HT-29 (cell line): ENCODE results near the gene IRF4. TPM values are rescaled to one million over a fixed set of nuclear protein-coding genes. Genes with fewer than 3 reads are reported as not detected.

Source experiments
- DNase-seq: peaks from one replicate; pipeline ENCODE4 v3.0.0-alpha.2; 2015; ENCODE audit warnings: low spot score
- total RNA-seq: library from RNA; depleted of rRNA; stranded (reverse); fragments of >200 nt; shearing (Covaris generic); gene quantifications from 2 replicates; pipeline ENCODE4 v1.2.3, GENCODE V29; 2014

IRF4 gene
- total RNA-seq, 1 experiment from 2014 or later = not detected

DNA sequence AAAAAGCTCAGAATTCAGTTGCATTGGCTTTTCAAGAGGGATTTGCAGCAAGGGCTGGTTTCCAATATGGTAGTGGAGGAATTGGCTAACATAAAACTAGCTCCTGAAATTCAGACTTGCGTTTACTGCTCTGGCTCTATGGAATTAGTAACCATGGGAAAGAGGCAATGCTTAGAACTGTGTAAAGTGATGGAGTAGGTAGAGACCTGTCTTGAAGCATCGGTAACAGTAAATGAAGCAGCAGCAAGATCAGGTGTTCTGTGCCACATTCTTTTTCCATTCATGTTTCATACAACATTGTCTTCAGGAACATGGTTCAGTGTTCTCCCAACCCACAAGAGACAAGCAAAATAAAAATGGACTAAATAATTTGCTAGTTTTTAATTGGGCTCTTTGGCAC, 6.5 kb downstream of the IRF4 start:
- DNase-seq = no peak

DNA sequence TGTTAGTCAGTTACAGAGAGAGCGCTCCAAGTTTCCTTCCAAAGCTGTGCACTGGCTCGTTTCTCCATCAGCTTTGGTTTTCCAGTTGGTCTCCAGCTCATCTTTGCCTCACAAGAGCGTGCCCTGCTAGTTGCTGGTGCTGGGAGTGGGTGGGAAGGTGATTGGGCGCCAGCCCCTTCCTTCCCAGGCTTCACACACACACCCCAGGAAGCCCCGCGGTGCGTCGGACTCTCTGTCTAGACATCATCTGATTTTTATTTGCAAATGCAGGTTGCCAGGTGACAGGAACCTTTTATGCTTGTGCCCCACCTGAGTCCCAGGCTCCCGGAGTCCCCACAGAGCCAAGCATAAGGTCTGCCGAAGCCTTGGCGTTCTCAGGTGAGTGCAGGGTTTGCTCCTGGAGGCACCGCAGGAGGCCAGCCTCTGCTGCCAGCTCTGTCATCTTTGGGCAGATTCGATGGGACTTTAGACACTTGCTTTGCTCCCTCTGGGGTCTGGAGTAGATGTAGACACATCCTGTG, 7.1 kb downstream of the IRF4 start:
- no peak for DNase-seq

DNA sequence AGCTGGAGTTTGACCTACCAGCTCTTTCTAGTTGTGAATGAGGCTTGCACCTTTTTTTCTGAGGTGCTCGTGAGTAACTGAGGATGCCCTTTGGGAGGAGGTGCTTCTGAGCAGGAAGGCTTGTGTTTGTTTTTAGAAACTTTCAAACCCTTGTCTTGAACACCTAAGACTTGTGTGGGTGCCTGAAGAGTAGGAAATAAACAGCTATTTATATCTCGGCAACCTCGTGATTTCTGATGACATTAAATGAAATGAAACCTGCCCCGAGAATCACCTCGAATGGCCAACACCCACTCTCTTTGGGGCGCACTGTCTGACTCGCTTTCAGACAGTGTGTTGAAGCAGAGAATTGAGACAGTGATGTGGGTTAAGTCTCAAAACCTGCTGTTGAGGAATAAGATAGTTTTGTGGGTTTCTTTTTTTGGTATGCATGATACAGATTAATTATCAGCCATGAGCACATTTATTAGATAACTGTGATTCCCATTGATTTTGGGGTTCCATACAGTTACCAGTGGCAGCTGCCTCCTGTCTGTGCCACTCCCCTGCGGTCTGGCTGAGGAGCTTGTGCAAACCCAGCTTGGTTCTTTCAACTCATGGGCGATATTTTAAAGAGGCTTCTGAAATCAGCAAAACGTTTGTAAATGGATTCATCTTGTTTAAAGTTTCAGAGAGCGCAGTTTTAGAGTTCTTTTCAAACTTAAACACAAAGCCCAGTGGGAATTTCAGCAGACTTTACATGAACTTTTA, 8.4 kb downstream of the IRF4 start:
- DNase-seq = no peak

DNA sequence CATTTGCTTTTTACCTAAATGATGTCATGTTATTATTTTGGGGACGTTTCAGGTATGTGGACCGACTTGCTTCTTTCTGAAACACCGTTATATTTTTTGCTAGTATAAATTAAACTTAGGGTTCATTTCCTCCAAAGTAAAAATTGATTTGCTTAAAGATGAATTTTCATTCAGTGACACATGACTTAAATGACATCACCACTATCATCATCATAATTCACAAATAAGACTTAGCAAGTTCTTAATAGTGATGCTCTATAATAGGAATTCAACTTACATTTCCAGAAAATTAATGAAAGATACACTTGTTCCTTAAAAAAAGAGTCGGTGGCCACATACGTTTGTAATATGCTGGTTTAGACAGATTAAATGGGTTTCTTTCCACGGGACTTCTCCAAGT, 9.3 kb downstream of the IRF4 start:
- DNase-seq = no peak

DNA sequence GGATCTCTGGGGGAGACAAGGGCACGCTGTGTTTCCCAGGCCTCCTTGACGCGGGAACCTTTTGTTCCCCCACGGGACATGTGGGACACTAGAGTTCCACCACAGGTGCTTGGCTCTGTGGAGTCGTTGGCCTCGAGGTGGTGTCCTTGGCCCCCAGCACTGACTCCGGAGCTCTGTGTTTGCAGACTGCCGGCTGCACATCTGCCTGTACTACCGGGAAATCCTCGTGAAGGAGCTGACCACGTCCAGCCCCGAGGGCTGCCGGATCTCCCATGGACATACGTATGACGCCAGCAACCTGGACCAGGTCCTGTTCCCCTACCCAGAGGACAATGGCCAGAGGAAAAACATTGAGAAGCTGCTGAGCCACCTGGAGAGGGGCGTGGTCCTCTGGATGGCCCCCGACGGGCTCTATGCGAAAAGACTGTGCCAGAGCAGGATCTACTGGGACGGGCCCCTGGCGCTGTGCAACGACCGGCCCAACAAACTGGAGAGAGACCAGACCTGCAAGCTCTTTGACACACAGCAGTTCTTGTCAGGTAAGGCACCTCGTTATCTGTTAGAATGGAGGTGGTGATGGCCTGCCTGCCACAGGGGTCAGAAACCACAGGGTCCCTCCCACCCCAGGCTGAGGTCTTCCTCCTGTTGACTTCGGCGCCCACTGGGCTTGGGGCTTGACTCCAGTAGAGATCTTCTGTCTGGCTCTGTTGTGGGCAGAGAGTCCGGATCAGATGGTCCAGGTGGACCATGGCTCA, 9.9 kb downstream of the IRF4 start:
- DNase-seq = no peak

DNA sequence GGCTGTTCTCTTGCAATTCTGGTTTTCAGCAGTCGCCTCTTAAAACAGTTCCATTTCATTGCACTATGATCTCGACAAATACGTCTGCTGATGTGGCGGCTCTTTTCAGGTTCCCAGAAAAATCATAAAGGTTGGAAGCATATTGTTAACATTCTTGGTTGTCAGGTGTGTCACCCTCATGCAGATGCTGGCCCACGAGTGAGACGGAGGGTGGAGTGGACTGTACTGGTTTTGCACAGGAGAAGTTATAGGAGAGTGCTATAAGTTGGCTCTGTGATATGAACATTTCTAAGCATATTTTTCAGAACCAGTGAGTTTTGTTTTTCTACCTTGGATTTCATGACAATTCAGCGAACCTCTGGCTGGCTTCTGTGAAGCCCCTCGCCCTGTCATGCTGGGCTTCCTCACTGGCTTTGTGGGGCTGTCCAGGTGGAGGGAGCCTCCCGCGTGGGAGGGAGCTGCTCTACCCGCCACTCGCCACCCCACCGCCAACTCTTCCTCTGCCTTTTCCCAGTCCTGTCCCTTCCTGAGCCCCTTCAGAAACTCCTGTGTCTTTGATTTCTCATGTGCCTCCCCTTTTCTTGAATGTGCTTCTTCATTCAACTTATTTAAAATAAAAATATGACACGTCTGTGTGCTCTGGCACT, 10.6 kb downstream of the IRF4 start:
- no peak for DNase-seq

DNA sequence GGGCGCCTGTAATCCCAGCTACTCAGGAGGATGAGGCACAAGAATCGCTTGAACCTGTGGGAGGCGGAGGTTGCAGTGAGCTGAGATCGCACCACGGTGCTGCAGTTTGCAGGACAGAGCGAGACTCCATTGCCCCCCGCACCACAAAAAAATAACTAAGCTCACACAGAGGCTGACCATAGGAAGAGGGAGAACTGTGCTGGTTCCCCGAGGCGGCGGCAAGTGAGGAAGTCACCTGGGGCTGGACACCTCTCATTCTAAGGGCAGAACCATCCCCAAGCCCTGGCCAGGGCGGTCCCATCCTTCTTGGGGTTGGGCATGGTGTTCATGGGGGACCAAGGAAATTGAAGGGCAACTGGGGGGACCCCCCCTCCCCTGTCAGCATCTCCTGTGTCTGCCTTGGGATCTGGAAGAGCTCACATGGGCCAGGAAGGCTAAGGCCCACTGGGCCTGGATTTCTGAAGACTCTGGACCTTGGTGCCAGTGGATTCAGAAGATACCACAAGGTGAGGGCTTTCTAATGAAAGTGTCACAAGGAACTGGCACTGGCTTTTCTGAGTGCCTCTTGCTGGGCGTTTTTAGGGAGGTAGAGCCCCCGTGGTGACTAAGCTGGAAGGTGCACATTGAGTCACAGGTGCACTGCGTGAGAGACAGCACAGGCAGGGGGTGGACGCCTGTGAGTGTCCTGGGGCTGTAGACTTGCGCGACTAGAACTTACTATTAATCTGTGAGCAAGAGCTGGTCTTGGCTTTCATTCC, 11.5 kb downstream of the IRF4 start:
- DNase-seq = no peak

DNA sequence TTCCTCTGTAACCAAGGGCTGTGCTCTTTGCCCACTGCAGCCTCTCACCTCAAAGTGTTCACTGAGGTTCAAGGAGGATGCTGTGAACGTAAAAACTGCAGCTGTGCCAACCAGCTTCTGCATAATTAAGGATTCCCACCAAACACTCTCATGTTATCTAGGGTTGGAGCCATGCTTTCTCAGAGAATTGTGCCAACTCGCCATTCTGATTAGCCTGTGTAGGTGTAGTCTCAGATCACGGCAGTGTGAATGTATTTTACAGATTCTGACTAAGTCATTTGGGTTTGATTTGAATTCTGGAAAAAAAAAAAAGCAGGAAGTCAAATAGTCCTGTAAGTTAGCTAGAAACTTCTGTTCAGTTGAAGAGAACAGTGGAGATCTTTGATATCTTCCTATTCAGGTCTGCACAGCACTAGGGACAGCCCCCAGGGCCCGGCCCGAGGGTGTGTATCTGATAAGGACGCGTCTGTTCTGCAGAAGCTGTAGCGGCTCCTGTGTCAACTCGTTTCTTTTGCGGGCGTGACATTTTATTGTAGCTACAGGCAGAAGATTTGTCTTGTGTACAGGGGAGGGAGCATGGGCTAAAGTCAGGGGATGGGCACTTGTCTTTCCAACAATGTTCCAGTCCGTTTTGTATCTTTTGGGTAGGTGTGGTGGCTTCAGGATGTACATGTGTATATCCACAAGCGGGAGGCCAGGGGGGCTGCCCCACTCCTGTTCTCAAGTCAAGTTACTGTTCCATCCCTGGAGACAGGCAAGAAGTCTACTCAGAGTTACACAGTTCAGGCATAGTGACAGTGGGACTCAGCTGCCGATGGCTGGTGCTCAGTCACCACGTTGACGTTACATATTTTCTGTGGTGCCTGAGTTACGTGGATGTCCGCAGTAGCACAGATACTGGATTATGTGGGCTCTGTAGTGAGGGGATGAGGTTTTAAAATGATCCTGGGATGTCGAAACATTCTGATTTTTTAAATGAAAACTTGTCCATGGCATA, 12.4 kb downstream of the IRF4 start:
- no peak for DNase-seq

DNA sequence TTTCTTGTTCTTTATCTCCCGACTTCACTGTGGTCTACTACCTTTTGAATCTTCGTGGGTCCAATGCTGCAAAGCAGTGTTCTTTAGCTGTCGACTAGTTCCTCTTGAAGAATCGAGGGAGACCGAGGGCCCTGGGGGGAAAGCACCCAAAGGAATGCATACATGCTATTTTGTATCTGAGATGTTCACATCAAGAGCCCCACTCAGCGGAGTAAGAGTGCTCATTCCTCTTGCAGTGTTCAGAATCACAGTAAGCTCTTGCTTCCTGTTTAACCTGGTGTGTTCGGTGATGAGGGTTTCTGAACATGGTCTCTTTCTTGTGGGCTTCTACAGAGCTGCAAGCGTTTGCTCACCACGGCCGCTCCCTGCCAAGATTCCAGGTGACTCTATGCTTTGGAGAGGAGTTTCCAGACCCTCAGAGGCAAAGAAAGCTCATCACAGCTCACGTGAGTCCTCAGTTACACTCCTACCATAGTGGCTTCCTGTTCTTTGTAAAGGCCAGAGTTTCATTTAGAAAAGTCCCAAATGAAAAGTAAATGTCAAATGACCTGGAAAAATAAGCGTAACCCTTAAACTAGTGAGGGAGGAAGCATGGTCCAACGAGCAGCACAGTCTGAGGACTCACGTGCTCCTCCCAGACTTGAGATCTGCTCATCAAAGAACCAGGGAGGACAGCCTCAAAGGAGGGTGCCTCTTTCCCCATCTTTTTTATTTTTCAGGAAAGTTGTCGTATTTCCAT, 13.3 kb downstream of the IRF4 start:
- no peak for DNase-seq

DNA sequence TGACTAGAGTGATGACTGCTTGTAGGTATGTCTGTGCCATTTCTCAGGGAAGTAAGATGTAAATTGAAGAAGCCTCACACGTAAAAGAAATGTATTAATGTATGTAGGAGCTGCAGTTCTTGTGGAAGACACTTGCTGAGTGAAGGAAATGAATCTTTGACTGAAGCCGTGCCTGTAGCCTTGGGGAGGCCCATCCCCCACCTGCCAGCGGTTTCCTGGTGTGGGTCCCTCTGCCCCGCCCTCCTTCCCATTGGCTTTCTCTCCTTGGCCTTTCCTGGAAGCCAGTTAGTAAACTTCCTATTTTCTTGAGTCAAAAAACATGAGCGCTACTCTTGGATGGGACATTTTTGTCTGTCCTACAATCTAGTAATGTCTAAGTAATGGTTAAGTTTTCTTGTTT, 16.6 kb downstream of the IRF4 start:
- DNase-seq = no peak

DNA sequence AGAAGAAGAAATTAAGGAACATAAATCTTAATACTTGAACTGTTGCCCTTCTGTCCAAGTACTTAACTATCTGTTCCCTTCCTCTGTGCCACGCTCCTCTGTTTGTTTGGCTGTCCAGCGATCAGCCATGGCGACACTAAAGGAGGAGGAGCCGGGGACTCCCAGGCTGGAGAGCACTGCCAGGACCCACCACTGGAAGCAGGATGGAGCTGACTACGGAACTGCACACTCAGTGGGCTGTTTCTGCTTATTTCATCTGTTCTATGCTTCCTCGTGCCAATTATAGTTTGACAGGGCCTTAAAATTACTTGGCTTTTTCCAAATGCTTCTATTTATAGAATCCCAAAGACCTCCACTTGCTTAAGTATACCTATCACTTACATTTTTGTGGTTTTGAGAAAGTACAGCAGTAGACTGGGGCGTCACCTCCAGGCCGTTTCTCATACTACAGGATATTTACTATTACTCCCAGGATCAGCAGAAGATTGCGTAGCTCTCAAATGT, 17.1 kb downstream of the IRF4 start:
- peak; percentile 60 for DNase-seq

DNA sequence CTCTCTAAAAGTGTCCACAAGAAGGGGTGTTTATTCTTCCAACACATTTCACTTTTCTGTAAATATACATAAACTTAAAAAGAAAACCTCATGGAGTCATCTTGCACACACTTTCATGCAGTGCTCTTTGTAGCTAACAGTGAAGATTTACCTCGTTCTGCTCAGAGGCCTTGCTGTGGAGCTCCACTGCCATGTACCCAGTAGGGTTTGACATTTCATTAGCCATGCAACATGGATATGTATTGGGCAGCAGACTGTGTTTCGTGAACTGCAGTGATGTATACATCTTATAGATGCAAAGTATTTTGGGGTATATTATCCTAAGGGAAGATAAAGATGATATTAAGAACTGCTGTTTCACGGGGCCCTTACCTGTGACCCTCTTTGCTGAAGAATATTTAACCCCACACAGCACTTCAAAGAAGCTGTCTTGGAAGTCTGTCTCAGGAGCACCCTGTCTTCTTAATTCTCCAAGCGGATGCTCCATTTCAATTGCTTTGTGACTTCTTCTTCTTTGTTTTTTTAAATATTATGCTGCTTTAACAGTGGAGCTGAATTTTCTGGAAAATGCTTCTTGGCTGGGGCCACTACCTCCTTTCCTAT, 17.9 kb downstream of the IRF4 start:
- no peak for DNase-seq

DNA sequence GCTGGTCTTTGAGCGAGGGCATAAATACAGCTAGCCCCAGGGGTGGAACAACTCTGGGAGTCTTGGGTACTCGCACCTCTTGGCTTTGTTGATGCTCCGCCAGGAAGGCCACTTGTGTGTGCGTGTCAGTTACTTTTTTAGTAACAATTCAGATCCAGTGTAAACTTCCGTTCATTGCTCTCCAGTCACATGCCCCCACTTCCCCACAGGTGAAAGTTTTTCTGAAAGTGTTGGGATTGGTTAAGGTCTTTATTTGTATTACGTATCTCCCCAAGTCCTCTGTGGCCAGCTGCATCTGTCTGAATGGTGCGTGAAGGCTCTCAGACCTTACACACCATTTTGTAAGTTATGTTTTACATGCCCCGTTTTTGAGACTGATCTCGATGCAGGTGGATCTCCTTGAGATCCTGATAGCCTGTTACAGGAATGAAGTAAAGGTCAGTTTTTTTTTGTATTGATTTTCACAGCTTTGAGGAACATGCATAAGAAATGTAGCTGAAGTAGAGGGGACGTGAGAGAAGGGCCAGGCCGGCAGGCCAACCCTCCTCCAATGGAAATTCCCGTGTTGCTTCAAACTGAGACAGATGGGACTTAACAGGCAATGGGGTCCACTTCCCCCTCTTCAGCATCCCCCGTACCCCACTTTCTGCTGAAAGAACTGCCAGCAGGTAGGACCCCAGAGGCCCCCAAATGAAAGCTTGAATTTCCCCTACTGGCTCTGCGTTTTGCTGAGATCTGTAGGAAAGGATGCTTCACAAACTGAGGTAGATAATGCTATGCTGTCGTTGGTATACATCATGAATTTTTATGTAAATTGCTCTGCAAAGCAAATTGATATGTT, 19.2 kb downstream of the IRF4 start:
- DNase-seq = no peak

DNA sequence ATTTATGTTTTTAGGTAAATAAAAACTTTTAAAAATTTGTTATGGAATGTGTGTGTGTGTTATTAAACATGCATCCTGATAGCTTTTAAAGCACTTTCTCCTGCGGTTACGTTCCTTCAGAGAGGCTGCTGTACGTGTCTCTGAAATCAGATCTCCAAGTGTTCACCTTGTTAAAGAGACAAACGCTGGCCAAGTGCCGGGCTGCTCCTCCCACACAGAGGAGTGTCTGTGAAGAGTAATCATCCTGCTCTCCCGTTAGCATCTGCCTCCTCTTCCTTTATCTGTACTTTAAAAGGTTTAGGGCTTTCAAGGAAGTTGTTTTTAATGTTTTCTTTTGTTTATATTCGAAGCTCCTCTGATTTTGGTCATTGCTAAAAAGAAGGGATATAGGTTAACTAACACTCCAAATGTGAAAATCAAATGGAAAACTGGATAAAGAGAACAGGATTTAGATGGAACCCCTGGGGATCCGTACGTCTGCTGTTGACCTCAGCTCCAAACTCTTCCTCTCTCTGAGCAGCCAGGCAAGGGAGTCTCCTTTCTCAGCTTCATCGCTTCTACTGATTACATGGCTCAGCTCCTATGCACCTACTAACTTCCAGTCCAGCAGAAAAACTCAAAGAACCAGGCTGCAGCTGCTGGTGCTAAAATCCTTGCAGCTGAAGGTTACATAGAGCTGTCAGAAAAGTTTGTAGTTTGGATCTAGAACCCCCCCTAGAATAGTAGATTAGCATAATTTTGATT, 20.0 kb downstream of the IRF4 start:
- no peak for DNase-seq

DNA sequence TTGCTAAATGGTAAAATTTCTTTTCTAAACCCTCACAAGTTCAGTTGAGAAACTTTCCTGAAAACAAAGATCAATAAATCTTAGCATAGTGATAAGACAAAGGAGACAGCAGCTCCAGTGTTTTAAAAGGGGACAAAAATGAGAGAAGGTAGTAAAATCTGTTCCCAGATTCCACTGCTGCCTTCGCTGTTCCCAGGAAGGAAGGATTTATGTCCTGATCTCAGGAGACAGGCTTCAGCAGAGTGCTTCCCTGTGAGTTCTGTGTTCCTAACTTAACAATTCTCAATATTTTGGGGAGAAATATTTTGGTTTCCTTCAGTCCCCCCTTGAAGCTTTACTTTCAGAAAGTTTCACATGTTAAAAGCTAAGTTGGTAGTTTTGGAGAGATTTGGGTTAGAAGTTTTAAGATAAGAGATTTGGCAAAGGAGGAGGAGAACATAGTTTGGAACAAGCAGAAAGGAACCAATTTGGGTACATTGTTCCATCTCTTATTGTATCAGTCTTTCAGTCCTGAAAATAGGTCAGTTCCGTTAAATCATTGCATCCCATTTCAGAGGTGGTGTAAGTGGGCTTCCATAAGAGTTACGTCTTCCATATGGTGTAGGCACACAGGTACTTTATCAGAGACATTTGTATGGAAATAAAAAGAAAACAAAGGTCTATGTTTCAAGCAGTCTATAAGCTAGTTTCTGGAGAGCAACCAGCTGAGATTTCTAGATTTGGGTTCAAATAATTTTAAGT, 20.8 kb downstream of the IRF4 start:
- no peak for DNase-seq

DNA sequence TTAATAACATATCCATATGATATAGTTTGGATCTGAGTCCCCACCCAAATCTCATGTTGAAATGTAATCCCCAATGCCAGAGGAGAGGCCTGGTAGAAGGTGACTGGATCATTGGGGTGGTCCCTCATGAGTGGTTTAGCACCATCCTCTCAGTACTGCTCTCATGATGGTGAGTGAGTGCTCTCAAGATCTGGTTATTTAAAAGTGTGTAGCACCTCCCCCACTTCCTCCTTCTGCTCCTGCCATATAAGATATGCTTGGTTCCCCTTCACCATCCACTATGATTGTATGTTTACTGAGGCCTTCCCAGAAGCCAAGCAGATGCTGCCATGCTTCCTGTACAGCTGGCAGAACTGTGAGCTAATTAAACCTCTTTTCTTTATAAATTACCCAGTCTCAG, 22.9 kb downstream of the IRF4 start:
- DNase-seq = no peak

DNA sequence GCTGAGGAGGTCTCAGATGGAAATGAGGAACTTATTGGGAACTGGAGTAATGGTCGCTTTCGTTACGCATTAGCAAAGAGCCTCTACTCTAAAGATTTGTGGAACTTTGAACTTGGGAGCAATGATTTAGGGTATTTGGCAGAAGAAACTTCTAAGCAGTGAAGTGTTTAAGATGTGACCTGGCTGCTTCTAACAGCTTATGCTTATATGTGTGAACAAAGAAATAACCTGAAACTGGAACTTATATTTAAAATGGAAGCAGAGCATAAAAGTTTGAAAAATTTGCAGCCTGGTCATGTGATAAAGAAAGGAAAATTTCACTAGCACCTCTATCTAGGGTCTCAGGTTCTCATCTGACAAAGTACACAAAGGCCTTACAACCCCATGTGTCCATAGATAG, 23.5 kb downstream of the IRF4 start:
- DNase-seq = no peak
